ENCODE results near the gene CXCL8.
"Not testable (repeated sequence)": the region's sequence is repeated elsewhere in the genome, so short reads cannot be mapped to it uniquely, and the experiment has no call there.

Gene CXCL8

GRCh38 chr4:73751166-73751565, 10.8 kb downstream of the CXCL8 start:
- no peak for DNase-seq

- DNase-seq = no peak
These were observed 11.5 kb downstream of the CXCL8 start for GRCh38 chr4:73751830-73752229.

GRCh38 chr4:73752424-73752823, 12.1 kb downstream of the CXCL8 start:
- no peak for DNase-seq

- DNase-seq = no peak
These were observed 12.8 kb downstream of the CXCL8 start for GRCh38 chr4:73753215-73753614.

GRCh38 chr4:73754934-73755333, 14.6 kb downstream of the CXCL8 start:
- DNase-seq = no peak

- no peak for DNase-seq
These were observed 19.0 kb downstream of the CXCL8 start for GRCh38 chr4:73759357-73759756.

- no peak for DNase-seq
These were observed 21.5 kb downstream of the CXCL8 start for GRCh38 chr4:73761856-73762255.

- DNase-seq = no peak
These were observed 22.0 kb downstream of the CXCL8 start for GRCh38 chr4:73762409-73762808.

- no peak for DNase-seq
These were observed 23.5 kb downstream of the CXCL8 start for GRCh38 chr4:73763877-73764276.

- DNase-seq = no peak
These were observed 24.1 kb downstream of the CXCL8 start for GRCh38 chr4:73764513-73764912.

GRCh38 chr4:73765296-73765695, 24.9 kb downstream of the CXCL8 start:
- DNase-seq = no peak

GRCh38 chr4:73770917-73771316, 30.5 kb downstream of the CXCL8 start:
- DNase-seq = no peak

- no peak for DNase-seq
These were observed 32.0 kb downstream of the CXCL8 start for GRCh38 chr4:73772363-73772762.

GRCh38 chr4:73774406-73774805, 34.0 kb downstream of the CXCL8 start:
- DNase-seq = not testable (repeated sequence)

GRCh38 chr4:73776321-73776729, 36.0 kb downstream of the CXCL8 start:
- no peak for DNase-seq

- no peak for DNase-seq
These were observed 37.2 kb downstream of the CXCL8 start for GRCh38 chr4:73777612-73778011.

GRCh38 chr4:73780243-73780642, 39.9 kb downstream of the CXCL8 start:
- DNase-seq = no peak

GRCh38 chr4:73780834-73781233, 40.5 kb downstream of the CXCL8 start:
- DNase-seq = no peak

GRCh38 chr4:73788411-73788810, 48.0 kb downstream of the CXCL8 start:
- DNase-seq = no peak
